ENCODE results near the gene PTPA. TPM values are rescaled to one million over a fixed set of nuclear protein-coding genes. Genes with fewer than 3 reads are reported as not detected.

Gene PTPA
- total RNA-seq, 4 donors from 2014 or later = 59.1 to 108 (median 83.8) TPM

- no peak overlapping the region for H3K27ac ChIP-seq
- peaks cover 37% of the 10 kb centered on the region for H3K36me3 ChIP-seq
- 84% methylated on average over 10 of the region's 10 CpGs for WGBS
Observed at GRCh38 chr9:129150122-129150521, 38.9 kb downstream of the PTPA start.

GRCh38 chr9:129150672-129151211 is 39.5 kb downstream of the PTPA start:
- peaks cover 40% of the 10 kb centered on the region for H3K36me3 ChIP-seq
- WGBS = 91% methylated on average over 14 of the region's 18 CpGs
- DNase-seq (ENCODE audit: low spot score in 2 of 2) = no peak

More at GRCh38 chr9:129150122-129150521, 38.9 kb downstream of the PTPA start:
- H3K27me3 ChIP-seq = no peaks in the 10 kb centered on the region
- H3K4me1 ChIP-seq = peaks cover 33% of the 10 kb centered on the region
- H3K9me3 ChIP-seq = no peaks in the 10 kb centered on the region
- TF ChIP-seq CTCF (IDR thresholded peaks at IDR 0.05) = no peak
- no peak for TF ChIP-seq POLR2A (IDR thresholded peaks at IDR 0.05)
- no peak for TF ChIP-seq POLR2AphosphoS5 (IDR thresholded peaks at IDR 0.05)
- no peak for TF ChIP-seq EP300 (IDR thresholded peaks at IDR 0.05)
- no peak overlapping the region for H3K4me3 ChIP-seq
- DNase-seq (ENCODE audit: low spot score in 2 of 2) = no peak

GRCh38 chr9:129151469-129151868 is 40.3 kb downstream of the PTPA start:
- H3K27me3 ChIP-seq = no peaks in the 10 kb centered on the region
- H3K4me3 ChIP-seq = no peak overlapping the region
- peaks cover 20% of the 10 kb centered on the region for H3K4me1 ChIP-seq
- TF ChIP-seq CTCF (IDR thresholded peaks at IDR 0.05) = no peak
- no peak for TF ChIP-seq POLR2AphosphoS5 (IDR thresholded peaks at IDR 0.05)
- TF ChIP-seq POLR2A (IDR thresholded peaks at IDR 0.05) = no peak
- no peak for TF ChIP-seq EP300 (IDR thresholded peaks at IDR 0.05)
- H3K36me3 ChIP-seq = peaks cover 43% of the 10 kb centered on the region
- no peaks in the 10 kb centered on the region for H3K9me3 ChIP-seq
- no peak for DNase-seq (ENCODE audit: low spot score in 2 of 2)
- H3K27ac ChIP-seq = no peak overlapping the region
- WGBS = 90% methylated on average over 15 of the region's 15 CpGs

More at GRCh38 chr9:129150672-129151211, 39.5 kb downstream of the PTPA start:
- TF ChIP-seq EP300 (IDR thresholded peaks at IDR 0.05) (no peak), POLR2AphosphoS5 (IDR thresholded peaks at IDR 0.05) (no peak), POLR2A (IDR thresholded peaks at IDR 0.05) (no peak), CTCF (IDR thresholded peaks at IDR 0.05) (no peak)
- Histone ChIP-seq H3K4me3 (no peak overlapping the region), H3K4me1 (peaks cover 27% of the 10 kb centered on the region), H3K27me3 (no peaks in the 10 kb centered on the region), H3K9me3 (no peaks in the 10 kb centered on the region), H3K27ac (no peak overlapping the region)

GRCh38 chr9:129154866-129155477 is 43.8 kb downstream of the PTPA start:
- no peak overlapping the region for H3K27ac ChIP-seq
- H3K27me3 ChIP-seq = no peaks in the 10 kb centered on the region
- H3K4me1 ChIP-seq = no peaks in the 10 kb centered on the region
- 94% methylated on average over 14 of the region's 16 CpGs for WGBS
- no peak overlapping the region for H3K4me3 ChIP-seq
- peaks cover 17% of the 10 kb centered on the region for H3K36me3 ChIP-seq
- TF ChIP-seq POLR2A (IDR thresholded peaks at IDR 0.05) (no peak), POLR2AphosphoS5 (IDR thresholded peaks at IDR 0.05) (no peak), CTCF (IDR thresholded peaks at IDR 0.05) (no peak), EP300 (IDR thresholded peaks at IDR 0.05) (no peak)
- no peaks in the 10 kb centered on the region for H3K9me3 ChIP-seq
- DNase-seq (ENCODE audit: low spot score in 2 of 2) = no peak

- H3K27me3 ChIP-seq = no peaks in the 10 kb centered on the region
- no peak overlapping the region for H3K4me3 ChIP-seq
- TF ChIP-seq CTCF (IDR thresholded peaks at IDR 0.05) = no peak
- TF ChIP-seq POLR2AphosphoS5 (IDR thresholded peaks at IDR 0.05) = no peak
- no peak for TF ChIP-seq POLR2A (IDR thresholded peaks at IDR 0.05)
- no peak for TF ChIP-seq EP300 (IDR thresholded peaks at IDR 0.05)
- 83% methylated on average over 4 of the region's 10 CpGs for WGBS
- no peaks in the 10 kb centered on the region for H3K9me3 ChIP-seq
- peaks cover 17% of the 10 kb centered on the region for H3K36me3 ChIP-seq
- H3K27ac ChIP-seq = no peak overlapping the region
- H3K4me1 ChIP-seq = no peaks in the 10 kb centered on the region
- no peak for DNase-seq (ENCODE audit: low spot score in 2 of 2)
Observed at GRCh38 chr9:129156163-129156562, 44.9 kb downstream of the PTPA start.
